EH (cell line): ENCODE data around the gene COMMD10.
"Not testable (repeated sequence)": the region's sequence is repeated elsewhere in the genome, so short reads cannot be mapped to it uniquely, and the experiment has no call there.

Experiments used
- DNase-seq: peaks from one replicate; pipeline ENCODE4 v3.0.0-alpha.2; 2015; ENCODE audit warnings: low read depth

COMMD10 gene

GRCh38 chr5:116084871-116085715, at the start of gene COMMD10:
TSS of gene COMMD10 (plus strand) at chr5:116085025.
- DNase-seq: peak; percentile 83

- DNase-seq: no peak
These were observed 49.7 kb upstream of the COMMD10 start for GRCh38 chr5:116035123-116035522.

- DNase-seq: no peak
These were observed 47.5 kb upstream of the COMMD10 start for GRCh38 chr5:116037236-116037822.

- DNase-seq: no peak
These were observed 46.0 kb upstream of the COMMD10 start for GRCh38 chr5:116038817-116039216.

- DNase-seq: no peak
These were observed 42.5 kb upstream of the COMMD10 start for GRCh38 chr5:116042375-116042774.

- no peak for DNase-seq
These were observed 40.8 kb upstream of the COMMD10 start for GRCh38 chr5:116044073-116044472.

GRCh38 chr5:116045821-116046220, 39.0 kb upstream of the COMMD10 start:
- DNase-seq: no peak

GRCh38 chr5:116046261-116046660, 38.6 kb upstream of the COMMD10 start:
- no peak for DNase-seq

- DNase-seq: no peak
These were observed 38.0 kb upstream of the COMMD10 start for GRCh38 chr5:116046823-116047222.

GRCh38 chr5:116058346-116058936, 26.4 kb upstream of the COMMD10 start:
- DNase-seq: no peak

- no peak for DNase-seq
These were observed 22.5 kb upstream of the COMMD10 start for GRCh38 chr5:116062352-116062751.

GRCh38 chr5:116063950-116064349, 20.9 kb upstream of the COMMD10 start:
- DNase-seq: peak; percentile 31

GRCh38 chr5:116068028-116068632, 16.7 kb upstream of the COMMD10 start:
- DNase-seq: peak; percentile 62

GRCh38 chr5:116071211-116071610, 13.6 kb upstream of the COMMD10 start:
- DNase-seq: no peak

GRCh38 chr5:116075191-116075831, 9.5 kb upstream of the COMMD10 start:
- DNase-seq: no peak

- DNase-seq: no peak
These were observed 8.3 kb upstream of the COMMD10 start for GRCh38 chr5:116076496-116076895.

- no peak for DNase-seq
These were observed 6.6 kb upstream of the COMMD10 start for GRCh38 chr5:116078199-116078598.

GRCh38 chr5:116084287-116084691, 536 bp upstream of the COMMD10 start:
- peak; percentile 37 for DNase-seq

- not testable (repeated sequence) for DNase-seq
These were observed 1.5 kb downstream of the COMMD10 start for GRCh38 chr5:116086309-116086708.

GRCh38 chr5:116088062-116088461, 3.2 kb downstream of the COMMD10 start:
- no peak for DNase-seq

GRCh38 chr5:116090302-116090701, 5.5 kb downstream of the COMMD10 start:
- DNase-seq: no peak

GRCh38 chr5:116091416-116091815, 6.6 kb downstream of the COMMD10 start:
- DNase-seq: no peak
